Heart left ventricle (tissue), 13 donors: ENCODE results near the gene HEXA.
"Not testable (repeated sequence)": the region's sequence is repeated elsewhere in the genome, so short reads cannot be mapped to it uniquely, and the experiment has no call there.

Experiments
- CTCF ChIP-seq, 12 donors: fragments of 200-600 bp; sonication (generic) in 4 of 12; IDR thresholded peaks; one replicate each; pipeline versions ENCODE4 v1.5.0 to v1.8.0; 2018 to 2022; ENCODE audit warnings: antibody characterized with exemption in 12 of 12, mild to moderate bottlenecking in 5 of 12
- POLR2A ChIP-seq, 2 donors: fragments of 450-650 bp; IDR thresholded peaks; one replicate each; pipeline ENCODE4 v1.6.1; 2017; ENCODE audit warnings: antibody characterized with exemption in 2 of 2, mild to moderate bottlenecking in 2 of 2, moderate library complexity in 2 of 2
- donor health status: ischemic (EF 13 %, LVEDD 7.1; RV severe dilation, severe dysfunction).
- donor health status: DM: no; HTN: yes; CAD: no.
- donor health status: DM: no; HTN: no; CAD: no.
- donor health status: ischemic (EF 25% LVEDD 6.9; RV normal size, moderate dysfunction).
- donor health status: ischemic (EF 25% LVEDD 5.7; RV mildly dilated, moderate dysfunction).
- donor health status: ischemic (EF 35%, LVEDD 5.7; RV mildly dilated, moderate dysfunction).
- donor health status: nonischemic (EF 11% LVEDD 7.7; RV severe dilation, severe dysfunction).
- donor health status: DM: yes; HTN: yes; CAD: no.
- donor health status: PGD.
- donor health status: ischemic (EF 29% LVEDD 5.4; RV normal size, mild dysfunction).
- donor health status: nonischemic (EF 23%, LVEDD 6.1; RV moderate dilation, normal function).

- TF ChIP-seq CTCF, POLR2A (IDR thresholded peaks at IDR 0.05): not testable (repeated sequence)
Observed at GRCh38 chr15:72379106-72379505, 3.3 kb upstream of the HEXA start.
